Measurements from ENCODE around the gene CENPQ. TPM values are rescaled to one million over a fixed set of nuclear protein-coding genes. Genes with fewer than 3 reads are reported as not detected.

Gene CENPQ
- total RNA-seq, 1 donor from 2014 or later, result 4.5 TPM

DNA sequence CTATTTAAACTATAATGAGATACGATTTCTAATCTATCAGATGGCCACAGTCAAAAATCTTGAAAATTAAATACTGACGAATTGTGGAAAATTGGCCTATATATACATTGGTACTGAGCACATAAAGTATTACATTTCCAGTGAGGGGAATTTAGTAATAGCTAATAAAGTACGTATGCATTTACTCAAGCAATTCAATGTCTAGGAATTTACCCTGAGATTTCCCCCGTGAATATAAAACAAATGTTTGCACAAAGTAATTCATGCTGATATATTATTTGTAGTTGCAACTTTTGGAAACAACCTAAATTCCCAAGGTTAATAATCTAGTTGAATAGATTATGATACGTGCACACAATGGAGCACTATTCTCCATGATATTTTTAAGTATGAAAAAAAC is 72.6 kb downstream of the CENPQ start:
- no peak for FAIRE-seq
- no peak for DNase-seq (ENCODE audit: low spot score in 2 of 2)

DNA sequence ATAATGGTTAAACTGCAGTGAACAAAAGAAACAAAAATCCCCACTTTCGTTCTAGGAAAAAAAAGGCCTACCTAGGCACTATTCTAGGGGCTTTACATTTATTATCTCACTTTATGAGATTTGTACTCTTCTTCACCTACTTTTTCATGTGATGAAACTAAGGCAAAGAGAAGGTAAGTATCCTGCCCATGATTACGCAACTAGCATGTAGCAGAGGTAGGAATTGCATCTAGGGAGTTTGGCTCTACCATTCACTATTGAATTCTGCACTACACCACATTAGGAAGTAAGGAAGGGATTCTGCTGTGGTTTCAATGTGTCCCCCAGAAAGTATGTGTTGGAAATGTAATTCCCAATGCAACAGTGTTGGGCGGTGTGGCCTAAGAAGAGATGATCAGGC is 75.9 kb downstream of the CENPQ start:
- FAIRE-seq, result no peak

DNA sequence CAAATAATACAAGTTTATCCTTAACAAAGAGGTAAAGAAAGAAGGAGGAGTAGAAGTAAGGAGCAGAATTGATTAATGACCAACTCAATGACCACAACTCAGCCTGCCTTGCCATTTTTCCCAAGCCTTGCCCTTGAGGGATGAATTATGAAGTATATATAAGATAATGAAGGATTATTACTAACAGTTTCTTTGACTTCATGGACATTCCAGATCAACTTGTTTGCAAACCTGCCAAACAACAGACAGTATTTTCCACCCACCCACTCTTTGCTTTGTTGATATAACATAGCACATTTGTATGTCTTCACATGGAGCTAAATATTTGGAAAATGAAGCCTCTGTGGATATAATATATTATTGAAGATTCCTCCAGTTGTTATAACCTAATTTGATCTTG is 77.4 kb downstream of the CENPQ start:
- FAIRE-seq (no peak), DNase-seq (ENCODE audit: low spot score in 2 of 2) (no peak)

More for the DNA sequence above, 75.9 kb downstream of the CENPQ start:
- no peak for DNase-seq (ENCODE audit: low spot score in 2 of 2)

DNA sequence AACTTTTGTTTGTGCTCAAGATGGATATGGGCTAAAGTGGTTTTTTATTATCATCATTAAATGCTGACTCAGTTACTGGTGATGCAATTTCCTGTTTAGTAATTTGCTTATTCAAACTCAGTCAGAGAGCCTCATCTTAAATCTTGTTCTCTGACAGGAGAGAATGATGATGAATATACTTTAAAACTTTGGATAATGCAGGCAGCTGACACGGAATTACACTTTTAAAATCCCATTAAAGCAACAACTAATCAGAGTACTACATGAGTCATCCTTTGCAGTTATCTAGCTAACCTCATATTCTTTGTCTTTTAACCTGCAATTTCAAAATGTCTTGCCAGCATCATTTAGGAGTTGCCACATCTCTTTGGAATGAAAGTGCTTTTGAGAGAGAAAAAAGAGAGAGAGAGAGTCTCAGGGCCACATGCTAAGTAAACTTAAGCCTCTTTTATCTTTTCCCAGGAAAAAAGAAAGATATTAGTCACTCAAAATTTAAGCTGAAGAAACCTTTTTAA is 78.1 kb downstream of the CENPQ start:
- FAIRE-seq, result no peak
- no peak for DNase-seq (ENCODE audit: low spot score in 2 of 2)

GRCh38 chr6:49541936-49542335 is 78.8 kb downstream of the CENPQ start:
- no peak for DNase-seq (ENCODE audit: low spot score in 2 of 2)
- no peak for FAIRE-seq

Other genes with a start within 250 kb of the CENPQ start
- 29.8 TPM for gene MMUT, start 117 bp upstream of the CENPQ start, total RNA-seq
- not detected for gene GLYATL3, start 36.6 kb downstream of the CENPQ start, total RNA-seq
- gene C6orf141, start 87.3 kb downstream of the CENPQ start, total RNA-seq, result 4.9 TPM
- 0.41 TPM for gene RHAG, start 173.5 kb downstream of the CENPQ start, total RNA-seq

Measured in frontal cortex (tissue), 4 donors.